ENCODE data around the gene TUBGCP6. TPM values are rescaled to one million over a fixed set of nuclear protein-coding genes. Genes with fewer than 3 reads are reported as not detected.

TUBGCP6 gene
- total and polyA plus RNA-seq, 2 donors (not counting 1 experiment from before 2014, with no cell fraction given), result 137 to 178 TPM

- H3K9me3 Mint-ChIP-seq (ENCODE audit: insufficient read depth), result no peaks in the 10 kb centered on the region
- Histone ChIP-seq H3K36me3 (replicated peaks in 1 of 2; ENCODE audit: control extremely low read depth in 1 of 2, control insufficient read depth in 1 of 2, extremely low read depth in 1 of 2, insufficient read depth in 2 of 2, low read length in 1 of 2) (peaks cover 0 to 29% of the 10 kb centered on the region in 2 experiments), H4K20me1 (ENCODE audit: control insufficient read depth, insufficient read depth, low read length, poor library complexity, severe bottlenecking) (peaks cover 42% of the 10 kb centered on the region), H3K27ac (ENCODE audit: low read length in 2 of 2) (no peak overlapping the region), H3K79me2 (ENCODE audit: control insufficient read depth, insufficient read depth, low read length) (peaks cover 32% of the 10 kb centered on the region), H3K4me1 (ENCODE audit: control insufficient read depth in 2 of 2, insufficient read depth in 2 of 2, low read length in 2 of 2) (peaks cover 20 to 50% of the 10 kb centered on the region in 2 donors), H2AFZ (ENCODE audit: insufficient read depth, low read depth, low read length, poor library complexity, severe bottlenecking) (no peak overlapping the region), H3K27me3 (replicated peaks in 1 of 4; ENCODE audit: control extremely low read depth in 1 of 4, control insufficient read depth in 3 of 4, insufficient read depth in 4 of 4, low read length in 3 of 4) (no peaks in the 10 kb centered on the region), H3K9ac (ENCODE audit: low read length) (peak overlapping the region; percentile 79), H3K9me3 (ENCODE audit: control extremely low read depth in 1 of 3, control insufficient read depth in 2 of 3, insufficient read depth in 1 of 3, low read length in 2 of 3) (no peaks in the 10 kb centered on the region), H3K4me3 (ENCODE audit: control extremely low read depth in 1 of 5, extremely low read depth in 1 of 5, insufficient read depth in 1 of 5, low read depth in 2 of 5, low read length in 4 of 5) (peak overlapping the region; percentile 5 to 81 (median 79)), H3K4me2 (replicated peaks; ENCODE audit: low read depth, low read length, poor library complexity, severe bottlenecking) (peak overlapping the region; percentile 95)
- 90% methylated on average over 11 of the region's 11 CpGs for WGBS (ENCODE audit: insufficient coverage)
- H3K4me3 Mint-ChIP-seq, result peak overlapping the region; percentile 86
- H3K27ac Mint-ChIP-seq, result peak overlapping the region; percentile 76
- TF ChIP-seq, protein P1, sequence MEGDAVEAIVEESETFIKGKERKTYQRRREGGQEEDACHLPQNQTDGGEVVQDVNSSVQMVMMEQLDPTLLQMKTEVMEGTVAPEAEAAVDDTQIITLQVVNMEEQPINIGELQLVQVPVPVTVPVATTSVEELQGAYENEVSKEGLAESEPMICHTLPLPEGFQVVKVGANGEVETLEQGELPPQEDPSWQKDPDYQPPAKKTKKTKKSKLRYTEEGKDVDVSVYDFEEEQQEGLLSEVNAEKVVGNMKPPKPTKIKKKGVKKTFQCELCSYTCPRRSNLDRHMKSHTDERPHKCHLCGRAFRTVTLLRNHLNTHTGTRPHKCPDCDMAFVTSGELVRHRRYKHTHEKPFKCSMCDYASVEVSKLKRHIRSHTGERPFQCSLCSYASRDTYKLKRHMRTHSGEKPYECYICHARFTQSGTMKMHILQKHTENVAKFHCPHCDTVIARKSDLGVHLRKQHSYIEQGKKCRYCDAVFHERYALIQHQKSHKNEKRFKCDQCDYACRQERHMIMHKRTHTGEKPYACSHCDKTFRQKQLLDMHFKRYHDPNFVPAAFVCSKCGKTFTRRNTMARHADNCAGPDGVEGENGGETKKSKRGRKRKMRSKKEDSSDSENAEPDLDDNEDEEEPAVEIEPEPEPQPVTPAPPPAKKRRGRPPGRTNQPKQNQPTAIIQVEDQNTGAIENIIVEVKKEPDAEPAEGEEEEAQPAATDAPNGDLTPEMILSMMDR (IDR thresholded peaks at IDR 0.05), result no peak
- no peak for TF ChIP-seq EZH2 (IDR thresholded peaks at IDR 0.05; ENCODE audit: borderline replicate concordance, insufficient read depth, low read depth, low read length, poor library complexity, severe bottlenecking)
- CTCF ChIA-PET, result interaction anchor here (1.0 to 3.8 kb wide), 11 partner anchors 8 to 371 kb away, joined by 3 to 52 read pairs (median 14); partner anchors contain the start of genes DENND6B, SCO2 and TYMP
- POLR2A ChIA-PET, result interaction anchor here (1.2 to 3.1 kb wide), 2 partner anchors 44 to 371 kb away, joined by 4 to 12 read pairs; no protein-coding TSS in a partner anchor
- intact Hi-C loops (cut with micrococcal nuclease), result loop anchor here (5.0 kb wide), 1 partner anchor 332 kb away; the partner anchor contains the start of gene CHKB
- H3K4me1 Mint-ChIP-seq, result peaks cover 24% of the 10 kb centered on the region
- ATAC-seq (ENCODE audit: low read depth) (no peak), DNase-seq (no peak)
- no peaks in the 10 kb centered on the region for H3K27me3 Mint-ChIP-seq
These were observed 5.4 kb upstream of the TUBGCP6 start for GRCh38 chr22:50250249-50250554.

All from B cell (primary cell).